NCI-H2081 treated with DMSO at 0.1 percent for 48 hours (cell line): Measurements from ENCODE around the gene IQCF6.
"Not testable (repeated sequence)": the region's sequence is repeated elsewhere in the genome, so short reads cannot be mapped to it uniquely, and the experiment has no call there.

ENCODE experiments used
- DNase-seq: peaks from one replicate; lab custom pipeline; 2025; lab: John Stamatoyannopoulos, UW

The IQCF6 gene

DNA sequence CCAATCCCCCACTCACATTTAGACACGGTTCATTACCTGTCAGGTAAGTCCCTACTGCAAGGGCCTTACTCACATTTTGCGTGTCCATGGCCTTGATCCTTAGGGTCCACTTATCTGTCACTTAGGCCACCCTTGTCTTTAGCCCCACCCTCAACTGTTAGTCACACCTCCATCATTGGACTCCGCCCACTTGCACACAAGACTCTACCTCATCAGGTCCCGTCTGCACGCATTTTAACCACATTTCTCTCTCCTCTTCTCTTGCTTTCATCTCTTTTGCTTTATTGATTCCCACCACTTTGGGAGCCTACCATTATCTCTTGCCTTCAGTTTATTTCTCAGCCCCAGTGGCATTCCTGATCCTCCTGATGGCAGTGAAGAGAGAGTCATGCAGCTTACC lies at the start of gene IQCF6:
Gene IQCF6 (minus strand): TSS at position 101 of the 400 bp plus-strand sequence. CDS start 13 bp downstream, at position 88.
- DNase-seq: no peak

DNA sequence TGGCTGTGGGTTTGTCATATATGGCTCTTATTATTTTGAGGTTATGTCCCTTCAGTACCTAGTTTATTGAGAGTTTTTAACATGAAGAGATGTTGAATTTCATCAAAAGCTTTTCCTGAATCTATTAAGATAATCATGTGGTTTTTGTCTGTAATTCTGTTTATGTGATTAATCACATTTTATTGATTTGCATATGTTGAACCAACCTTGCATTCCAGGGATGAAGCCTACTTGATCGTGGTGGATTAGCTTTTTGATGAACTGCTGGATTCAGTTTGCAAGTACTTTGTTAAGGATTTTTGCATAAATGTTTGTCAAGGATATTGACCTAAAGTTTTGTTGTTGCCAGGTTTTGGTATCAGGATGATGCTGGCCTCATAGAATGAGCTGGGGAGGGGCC lies 49.3 kb upstream of the IQCF6 start:
- no peak for DNase-seq

DNA sequence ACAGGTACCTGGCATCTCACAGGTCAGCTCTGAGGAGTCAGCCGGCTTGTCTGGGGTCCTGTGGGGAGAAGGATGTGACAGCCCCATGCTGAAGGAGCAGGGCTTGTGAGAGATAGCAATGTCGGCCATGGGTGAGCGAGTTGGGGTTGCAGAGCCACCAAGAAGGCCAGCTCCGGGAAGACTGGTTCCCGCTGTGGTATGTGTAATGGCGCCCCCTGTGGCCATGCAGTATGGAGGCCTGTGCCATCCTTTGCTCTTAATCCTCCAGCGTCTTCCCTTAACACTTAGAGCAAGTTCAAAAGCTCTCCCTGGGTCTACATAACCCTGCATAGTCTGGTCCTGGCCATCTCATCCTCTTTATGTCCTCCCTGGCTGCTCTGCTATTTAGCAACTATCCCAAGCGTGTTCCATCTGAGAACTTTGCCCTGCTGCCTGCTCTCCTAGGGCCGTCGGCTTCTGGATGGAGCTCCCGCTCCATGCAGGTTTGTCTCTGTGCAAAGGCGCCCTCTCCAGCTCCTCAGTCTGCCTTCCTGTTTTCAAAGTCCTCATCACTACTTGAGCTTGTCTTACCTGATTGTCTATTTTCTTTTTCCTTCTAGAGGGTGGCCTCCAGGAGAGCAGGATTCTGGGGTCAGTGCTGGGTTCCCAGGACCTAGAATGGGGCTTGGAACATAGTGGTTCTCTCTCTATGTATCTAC lies 40.8 kb upstream of the IQCF6 start:
- no peak for DNase-seq

DNA sequence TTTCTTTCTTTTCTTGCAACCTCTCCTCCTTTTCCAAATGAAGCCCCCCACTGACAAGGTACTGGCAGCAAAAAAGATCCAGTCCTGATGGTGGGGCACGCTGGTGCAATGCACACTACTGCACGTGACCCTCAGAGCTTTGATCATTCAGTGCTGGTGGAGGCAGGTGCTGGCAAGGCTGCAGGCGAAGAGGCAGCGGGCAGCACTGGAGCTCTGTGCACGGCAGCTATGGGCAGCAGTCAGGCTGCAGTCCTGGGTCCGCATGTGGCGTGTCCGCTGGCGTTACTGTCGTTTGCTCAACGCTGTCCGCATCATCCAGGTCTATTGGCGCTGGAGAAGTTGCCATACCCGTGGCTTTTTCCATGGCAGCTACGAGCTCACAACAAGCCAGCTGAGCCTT lies 40.1 kb upstream of the IQCF6 start:
- DNase-seq: no peak

DNA sequence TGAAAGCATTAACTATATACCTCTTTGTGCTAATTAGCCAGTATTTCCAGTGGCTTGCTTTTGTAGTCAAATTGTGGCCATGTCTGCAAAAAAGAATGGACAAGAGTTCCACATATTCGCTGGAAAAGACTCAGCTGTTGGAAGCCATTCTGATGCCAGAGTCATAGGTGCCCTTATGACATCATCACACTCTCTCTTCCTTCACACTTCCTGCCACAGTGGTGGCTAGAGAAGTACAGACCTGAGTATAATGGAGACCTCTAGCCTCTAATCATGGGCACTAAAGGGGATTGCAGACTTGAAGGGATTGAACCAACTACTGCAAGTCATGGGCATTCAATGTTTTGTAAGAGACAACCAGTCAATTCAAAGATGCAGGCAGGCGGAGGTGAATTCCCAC lies 38.3 kb upstream of the IQCF6 start:
- DNase-seq: no peak

DNA sequence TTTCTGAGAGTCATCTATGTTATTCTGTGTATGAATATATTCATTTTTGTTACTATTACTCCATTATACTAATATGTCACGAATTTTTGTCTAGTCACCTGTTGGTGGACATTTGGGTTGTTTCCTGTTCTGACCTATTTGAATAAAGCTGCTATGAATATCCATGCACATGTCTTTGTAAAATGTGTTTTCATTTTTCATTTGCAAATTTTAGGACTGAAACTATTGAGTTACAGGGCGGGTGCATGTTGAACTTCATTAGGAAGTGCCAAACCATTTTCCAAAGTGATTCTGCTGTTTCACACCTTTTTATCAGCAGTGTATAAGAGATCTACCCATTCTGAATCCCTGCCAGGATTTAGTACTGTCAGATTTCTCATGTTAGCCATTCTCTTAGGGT lies 37.7 kb upstream of the IQCF6 start:
- DNase-seq: no peak

DNA sequence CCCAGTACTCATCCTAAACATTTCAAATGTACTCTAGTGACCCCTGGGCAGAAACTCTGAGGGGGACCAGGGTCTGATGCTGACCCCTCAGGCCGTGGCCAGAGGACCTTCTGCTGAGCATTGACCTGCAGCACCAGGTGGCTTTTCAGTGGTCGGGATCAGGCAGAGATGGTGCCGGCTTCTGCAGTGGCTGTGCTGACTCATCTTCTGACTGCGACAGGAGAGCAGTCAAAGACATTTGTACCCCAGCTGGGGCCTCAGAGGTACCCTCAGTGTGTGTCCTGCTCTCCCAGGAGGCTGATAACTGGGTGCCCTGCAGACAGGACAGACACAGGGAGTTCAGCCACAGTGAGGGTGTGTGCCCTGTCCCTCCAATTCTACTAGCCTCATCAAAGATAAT lies 36.6 kb upstream of the IQCF6 start:
- DNase-seq: no peak

DNA sequence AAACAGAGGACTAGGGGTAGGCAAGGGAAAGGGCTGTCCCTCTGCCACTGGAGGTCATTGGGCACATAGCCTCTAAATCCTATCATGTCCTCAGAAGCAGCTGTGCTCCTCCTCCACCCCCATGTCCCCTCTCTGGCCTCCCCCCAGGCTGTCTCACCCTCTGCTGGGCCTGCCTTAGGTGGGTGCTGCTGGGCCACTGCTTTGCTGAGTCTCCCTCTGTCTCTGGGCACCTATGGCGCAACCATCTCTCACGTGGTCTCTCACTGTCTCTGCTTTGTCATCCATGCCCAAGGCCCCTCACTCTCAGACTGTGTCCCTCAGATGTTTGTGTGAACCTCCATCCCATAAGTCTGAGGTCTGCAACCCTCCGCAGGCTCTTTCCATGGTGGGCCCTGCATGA lies 35.0 kb upstream of the IQCF6 start:
- DNase-seq: no peak

DNA sequence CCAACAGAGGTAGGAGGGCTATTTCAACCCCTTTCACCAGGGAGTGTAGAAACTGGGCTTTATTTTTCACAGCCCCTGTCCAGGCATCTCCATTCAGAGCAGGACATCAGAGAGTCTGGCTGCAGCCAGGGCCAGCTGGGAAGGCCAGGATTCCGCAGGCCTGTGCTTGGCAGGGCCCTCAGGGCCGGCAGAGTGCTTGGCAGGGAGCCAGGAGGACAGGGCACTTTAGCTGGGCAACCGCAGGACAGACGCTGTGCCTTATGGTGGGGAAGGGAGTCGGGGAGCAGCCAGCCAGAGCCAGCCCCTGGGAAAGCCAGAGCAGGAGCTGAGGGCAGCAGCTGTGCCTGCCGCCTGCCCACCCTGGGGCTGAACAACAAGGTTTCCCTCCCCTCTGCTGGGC lies 34.5 kb upstream of the IQCF6 start:
- DNase-seq: no peak

DNA sequence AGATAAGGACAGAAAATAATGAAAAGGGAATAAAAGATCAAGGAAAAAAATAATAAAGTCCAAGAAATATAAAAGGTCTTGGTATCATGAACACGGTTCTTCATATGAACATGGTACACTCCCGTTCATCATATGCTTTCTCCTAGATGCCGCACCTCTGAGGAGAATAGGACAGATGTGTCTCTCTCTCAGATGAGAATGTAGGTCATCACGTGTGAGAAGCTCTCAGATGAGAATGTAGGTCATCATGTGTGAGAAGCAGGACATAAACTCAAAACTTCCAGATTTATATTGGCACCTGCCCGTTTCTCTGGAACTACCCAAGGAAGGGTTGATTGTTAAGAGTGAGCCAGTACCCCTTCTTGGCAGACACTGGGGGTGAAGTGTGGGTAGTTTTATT lies 29.9 kb upstream of the IQCF6 start:
- no peak for DNase-seq

DNA sequence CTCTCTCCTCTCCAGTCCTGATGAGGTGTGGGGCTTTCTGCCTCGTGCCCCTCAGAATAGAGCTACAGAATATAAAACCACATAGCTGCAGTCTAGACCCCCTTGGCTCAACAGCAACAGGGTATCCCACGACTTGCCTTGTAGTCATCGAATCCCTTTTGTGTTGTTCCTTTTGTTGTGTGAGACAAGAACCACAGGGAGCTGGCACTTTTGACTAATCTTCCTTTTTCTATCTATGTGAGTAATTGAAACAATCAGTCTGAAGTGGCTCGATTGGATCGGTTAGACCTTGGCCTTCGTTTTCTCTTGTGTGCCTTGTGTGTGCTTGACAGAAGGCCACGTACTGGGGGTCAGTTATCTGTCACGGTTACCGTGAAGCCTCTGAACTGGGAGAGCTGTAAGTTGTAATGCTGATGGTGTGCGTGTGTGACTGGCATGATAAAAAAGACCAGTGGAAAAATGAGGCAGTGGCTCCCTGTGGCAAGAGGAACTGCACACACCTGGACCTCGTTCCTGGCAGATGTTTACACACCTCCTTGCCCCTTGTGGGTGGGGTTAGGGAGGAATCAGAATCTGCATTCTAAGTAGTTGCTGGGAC lies 23.2 kb upstream of the IQCF6 start:
- DNase-seq: no peak

DNA sequence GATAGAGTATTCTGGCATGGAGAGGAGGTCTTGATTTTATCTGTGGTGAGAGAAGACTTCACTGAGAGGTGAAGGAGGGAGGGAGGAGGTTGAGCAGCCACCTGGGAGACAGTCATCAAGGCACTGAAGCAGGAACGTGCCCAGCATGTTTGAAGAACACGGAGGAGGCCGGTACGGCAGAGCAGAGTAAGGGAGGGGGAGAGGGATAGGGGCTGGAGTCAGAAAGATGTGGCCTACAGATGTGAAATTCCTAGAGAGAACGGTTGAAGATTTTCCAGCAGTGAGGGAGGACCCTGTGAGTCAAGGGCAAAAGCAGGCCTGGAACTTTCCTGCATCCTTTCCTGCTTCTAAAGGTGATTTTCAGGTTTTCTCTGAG lies 21.7 kb upstream of the IQCF6 start:
- no peak for DNase-seq

DNA sequence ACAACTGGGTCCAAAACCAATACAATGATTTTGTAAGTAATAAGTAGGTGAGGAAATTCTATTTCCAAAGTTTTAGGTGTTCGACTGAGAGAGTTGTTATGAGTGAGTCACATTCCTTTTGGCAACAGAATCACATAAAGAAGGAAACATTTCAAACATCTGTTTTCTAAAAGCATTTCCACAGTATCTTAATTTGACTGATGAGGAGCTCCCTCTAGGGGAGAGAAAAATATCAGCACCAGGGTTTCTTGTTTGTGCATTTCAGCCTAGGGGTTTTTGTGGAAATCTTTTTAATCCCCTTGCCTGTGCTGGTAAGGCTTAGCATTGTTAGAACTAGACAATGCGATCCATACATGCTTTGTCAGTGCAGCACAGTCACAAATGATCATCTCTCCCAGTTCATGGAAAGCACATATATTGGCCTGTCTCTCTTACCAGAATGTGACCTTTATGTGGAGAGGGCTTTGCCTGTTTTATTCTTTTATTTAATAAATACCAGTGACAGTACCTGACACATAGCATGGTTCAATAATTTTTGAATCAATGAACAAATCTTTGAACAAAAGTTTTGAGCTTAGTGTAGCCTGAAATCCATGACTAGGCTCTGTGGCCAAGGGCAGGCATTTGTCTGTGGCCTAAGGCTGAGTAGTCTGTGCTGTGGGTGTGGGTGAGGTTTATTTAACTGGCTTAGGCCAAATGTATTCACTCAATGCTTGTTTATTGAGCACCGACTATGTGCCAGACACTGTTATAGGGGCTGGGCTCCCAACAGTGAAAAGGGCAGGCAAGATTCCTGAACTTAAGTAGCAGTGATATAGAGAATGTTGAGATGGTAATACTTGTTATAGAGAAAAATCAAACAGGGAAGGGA lies 21.1 kb upstream of the IQCF6 start:
- DNase-seq: no peak

DNA sequence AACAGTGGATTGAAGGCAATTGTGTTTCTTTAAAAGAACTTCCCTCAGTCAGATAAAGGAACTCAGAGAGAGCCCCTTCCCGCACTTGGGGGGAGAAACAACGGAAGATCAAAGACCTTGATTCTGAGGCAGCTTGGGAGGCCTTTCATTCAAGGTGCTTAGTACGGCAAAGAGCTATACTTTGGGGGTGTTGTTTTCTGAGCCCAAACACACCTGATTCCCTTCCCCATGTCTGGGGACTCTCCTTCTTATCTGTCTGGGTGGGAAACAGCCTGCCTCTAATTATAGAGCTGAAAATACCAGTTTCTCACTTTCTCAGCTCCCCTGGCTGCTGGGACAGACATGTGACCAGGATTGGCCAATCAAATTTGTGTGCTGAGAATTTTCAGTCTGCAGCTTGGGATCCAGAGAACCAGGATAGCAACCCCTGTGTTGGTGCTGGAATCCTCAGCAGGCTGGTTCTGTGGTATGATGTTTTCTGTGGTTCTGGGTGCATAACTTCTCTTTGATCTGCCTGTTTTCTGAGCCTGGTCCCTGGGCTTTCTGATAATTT lies 19.4 kb upstream of the IQCF6 start:
- no peak for DNase-seq

DNA sequence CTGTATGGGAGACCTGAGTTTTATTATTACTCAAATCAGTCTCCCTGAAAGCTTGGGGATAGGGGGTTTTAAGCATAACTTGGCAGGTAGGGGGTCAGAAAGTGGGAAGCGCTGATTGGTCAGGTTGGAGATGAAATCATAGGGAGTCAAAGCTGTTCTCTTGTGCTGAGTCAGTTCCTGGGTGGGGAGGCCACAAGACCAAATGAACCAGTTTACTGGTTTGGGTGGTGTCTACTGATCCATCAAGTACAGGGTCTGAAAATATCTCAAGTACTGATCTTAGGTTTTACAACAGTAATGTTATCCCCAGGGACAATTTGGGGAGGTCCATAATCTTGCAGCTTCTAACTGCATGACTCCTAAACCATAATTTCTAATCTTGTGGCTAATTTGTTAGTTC lies 17.8 kb upstream of the IQCF6 start:
- no peak for DNase-seq

DNA sequence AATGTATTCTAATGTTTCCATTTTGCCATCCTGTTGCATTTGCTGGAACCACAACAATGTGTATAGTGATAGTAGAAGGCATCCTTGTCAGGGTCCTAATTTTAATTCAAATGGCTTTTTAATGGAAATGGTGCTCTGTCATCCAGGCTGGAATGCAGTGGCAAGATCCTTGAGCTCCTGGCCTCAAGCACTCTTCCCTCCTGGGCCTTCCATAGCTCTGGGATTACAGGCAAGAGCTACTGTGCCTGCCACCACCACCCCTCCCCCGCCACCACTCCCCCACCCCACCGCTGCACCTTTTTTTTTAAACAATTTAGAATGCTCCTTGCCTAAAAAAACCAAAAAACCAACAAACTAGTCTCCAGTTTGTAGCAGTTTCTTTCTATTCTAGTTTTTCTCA lies 15.2 kb upstream of the IQCF6 start:
- no peak for DNase-seq

DNA sequence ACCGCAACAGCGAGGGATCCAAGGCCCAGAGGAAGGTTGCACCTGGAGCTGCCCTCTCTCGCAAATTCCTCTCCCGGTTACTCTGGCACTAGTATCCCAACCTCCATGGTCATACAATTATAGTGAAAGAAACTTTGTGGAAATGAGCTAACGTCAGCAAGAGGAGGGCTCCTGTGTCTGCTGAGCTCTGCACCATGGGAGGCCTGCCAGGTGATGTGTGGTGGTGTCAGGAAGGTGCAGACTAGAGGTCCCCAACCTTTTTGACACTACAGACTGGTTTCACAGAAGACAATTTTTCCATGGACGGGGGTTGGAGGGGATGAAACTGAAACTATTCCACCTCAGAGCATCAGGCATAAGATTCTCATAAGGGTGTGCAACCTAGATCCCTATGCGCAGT lies 13.2 kb upstream of the IQCF6 start:
- no peak for DNase-seq

DNA sequence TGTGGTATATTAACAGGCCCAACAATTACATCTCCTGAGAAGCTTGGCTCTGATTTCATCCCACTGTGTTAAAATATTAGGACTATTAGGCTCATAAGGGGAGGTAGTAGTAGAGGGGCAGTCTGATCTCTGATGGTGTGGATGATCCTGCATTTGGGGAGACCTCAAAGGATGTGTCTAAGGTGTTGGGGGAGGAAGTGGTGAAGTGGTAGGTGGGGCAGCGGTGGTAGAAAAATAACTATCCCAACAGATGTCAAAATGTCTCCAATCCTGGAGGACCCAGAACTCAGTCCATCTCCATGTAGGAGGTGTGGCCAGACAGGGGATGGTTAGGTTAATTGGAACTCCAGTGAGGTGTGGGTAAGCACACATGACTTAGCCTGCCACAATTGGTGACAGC lies 10.4 kb upstream of the IQCF6 start:
- DNase-seq: no peak

DNA sequence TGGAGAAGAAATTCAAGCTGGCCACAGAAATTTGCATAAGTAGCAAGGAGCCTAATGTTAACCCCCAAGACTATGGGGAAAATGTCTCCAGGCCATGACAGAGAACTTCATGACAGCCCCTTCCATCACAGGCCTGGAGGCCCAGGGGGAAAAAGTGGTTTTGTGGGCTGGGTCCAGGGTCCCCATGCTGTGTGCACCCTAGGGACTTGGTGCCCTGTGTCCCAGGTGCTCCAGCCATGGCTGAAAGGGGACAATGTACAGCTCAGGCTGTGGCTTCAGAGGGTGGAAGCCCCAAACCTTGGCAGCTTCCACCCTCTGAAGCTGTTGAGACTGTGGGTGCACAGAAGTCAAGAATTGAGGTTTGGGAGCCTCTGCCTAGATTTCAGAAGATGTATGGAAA lies 8.5 kb upstream of the IQCF6 start:
- not testable (repeated sequence) for DNase-seq

DNA sequence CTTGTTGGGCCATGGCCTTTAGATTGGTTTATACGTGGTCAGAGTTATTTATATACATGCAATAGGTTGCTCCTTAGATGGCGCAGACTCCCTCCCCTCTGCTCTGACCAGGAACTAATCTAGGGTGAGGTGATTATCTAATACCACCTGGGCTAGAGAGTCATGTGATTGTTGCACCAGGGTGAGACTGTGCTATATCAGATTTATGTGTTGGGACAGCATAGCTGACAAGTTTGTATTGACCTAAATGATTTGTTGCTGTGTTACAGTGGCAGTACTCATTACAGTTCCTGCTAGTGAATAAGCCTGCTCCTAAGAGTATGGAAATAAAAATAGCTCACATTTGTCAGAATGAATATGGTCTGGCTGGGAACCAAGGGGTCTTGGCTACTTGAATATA lies 7.2 kb upstream of the IQCF6 start:
- DNase-seq: no peak

DNA sequence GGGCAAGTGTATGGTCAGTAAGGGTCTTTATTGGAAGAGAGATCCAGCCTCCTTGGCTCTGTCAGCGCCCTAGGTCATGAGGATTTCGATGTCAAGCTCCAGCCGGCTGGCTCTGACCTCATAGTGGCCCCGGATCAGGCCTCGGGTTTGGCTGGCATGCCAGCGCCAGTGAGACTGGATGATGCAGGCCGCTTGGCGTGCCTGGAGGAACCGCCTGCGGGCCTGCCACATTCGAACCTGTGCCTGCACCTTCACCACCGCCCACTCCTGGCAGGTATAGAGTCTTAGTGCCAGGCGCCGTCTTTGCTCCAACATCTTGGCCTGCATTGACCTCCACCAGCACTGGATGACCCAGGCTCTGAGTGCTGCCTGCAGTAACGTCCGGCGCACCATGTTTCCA lies 483 bp downstream of the IQCF6 start:
- DNase-seq: no peak

DNA sequence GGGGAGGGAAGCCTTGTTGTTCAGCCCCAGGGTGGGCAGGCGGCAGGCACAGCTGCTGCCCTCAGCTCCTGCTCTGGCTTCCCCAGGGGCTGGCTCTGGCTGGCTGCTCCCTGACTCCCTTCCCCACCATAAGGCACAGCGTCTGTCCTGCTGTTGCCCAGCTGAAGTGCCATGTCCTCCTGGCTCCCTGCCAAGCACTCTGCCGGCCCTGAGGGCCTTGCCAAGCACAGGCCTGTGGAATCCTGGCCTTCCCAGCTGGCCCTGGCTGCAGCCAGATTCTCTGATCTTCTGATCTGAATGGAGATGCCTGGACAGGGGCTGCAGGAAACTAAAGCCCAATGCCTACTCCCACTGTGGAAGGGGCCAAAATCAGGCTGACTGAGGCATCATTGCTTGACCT lies 1.1 kb downstream of the IQCF6 start:
- no peak for DNase-seq

DNA sequence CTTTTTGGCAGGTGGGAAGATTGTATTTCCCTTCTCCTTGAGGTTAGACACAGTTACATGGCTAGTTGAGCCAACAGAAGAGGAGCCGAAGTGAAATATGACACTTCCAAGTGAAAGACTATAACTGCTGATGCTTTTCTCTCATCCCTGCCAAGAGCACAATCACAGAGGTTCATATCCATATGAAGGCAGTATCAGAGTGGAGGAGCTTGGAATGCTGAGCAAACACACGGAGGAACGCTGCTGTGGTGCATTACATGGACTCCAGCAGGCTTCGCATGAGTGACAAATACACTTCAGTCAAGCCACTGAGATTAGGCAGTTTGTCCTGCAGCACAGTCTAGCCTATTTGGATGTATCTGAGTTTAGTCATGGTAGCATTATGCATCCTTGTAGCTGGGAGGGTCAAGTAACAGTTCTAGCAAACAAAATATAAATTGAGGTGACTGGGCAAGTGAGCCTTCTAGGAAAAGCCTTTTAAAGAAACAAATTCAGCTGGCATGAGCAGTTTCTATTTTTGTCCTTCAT lies 5.4 kb downstream of the IQCF6 start:
- no peak for DNase-seq
